Fibroblast of the conjunctiva (primary cell): ENCODE data around the gene NR2E3.
"Not testable (repeated sequence)": the region's sequence is repeated elsewhere in the genome, so short reads cannot be mapped to it uniquely, and the experiment has no call there.

Experiments
- DNase-seq: peaks from one replicate; pipeline ENCODE4 v3.0.0-alpha.2; 2010; ENCODE audit warnings: low read depth

NR2E3 gene

DNA sequence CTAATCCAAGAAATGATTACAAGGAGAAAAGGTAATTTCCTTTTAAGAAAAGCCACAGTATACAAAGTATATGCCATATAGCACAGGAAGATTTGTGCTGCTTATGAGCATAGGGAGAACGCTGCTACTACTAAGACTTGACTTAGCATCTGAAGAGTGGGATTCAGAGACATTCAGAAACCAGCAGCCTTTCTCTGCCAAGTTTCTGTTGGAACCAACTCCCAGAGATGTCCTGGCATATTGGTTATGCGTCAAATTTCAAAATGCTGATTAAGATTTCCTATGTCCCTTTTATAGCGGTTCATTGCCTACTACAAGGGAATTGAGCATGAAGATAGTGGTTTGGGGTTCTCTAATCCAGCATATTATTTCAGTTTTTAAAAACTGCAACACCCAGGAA lies 4.9 kb downstream of the NR2E3 start:
- DNase-seq: no peak

DNA sequence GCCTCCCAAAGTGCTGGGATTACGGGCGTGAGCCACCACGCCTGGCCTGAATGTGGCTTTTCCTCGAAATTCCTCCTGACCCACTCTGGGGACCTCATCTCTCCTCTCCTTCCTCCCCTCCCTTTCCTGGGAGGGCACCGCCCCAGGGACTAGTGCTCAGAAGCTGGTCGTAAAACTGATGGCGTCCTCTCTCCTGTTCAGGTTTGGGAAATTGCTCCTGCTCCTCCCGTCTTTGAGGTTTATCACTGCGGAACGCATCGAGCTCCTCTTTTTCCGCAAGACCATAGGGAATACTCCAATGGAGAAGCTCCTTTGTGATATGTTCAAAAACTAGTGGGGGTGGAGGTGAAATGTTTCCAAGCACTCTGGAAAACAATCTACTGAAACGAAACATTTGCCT lies 7.0 kb downstream of the NR2E3 start:
- DNase-seq: no peak

DNA sequence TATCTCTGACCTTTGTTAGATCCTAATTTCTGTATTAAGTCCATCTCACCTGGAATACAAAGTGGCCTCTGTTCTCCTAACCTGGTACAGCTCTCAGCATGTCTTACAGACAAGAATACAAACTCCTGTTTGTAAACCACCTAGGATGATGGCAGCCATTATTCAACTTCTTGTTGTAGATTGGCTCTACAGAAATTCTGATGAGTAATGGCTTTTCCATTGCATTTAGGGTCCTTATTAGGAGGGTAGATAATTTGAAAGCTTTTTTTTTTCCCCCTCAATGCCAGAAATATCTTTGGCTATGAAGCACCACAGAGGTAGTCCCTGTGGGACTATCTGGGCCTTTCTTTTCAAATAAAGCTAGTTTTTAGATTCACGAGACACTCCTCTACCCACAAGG lies 9.8 kb downstream of the NR2E3 start:
- no peak for DNase-seq

DNA sequence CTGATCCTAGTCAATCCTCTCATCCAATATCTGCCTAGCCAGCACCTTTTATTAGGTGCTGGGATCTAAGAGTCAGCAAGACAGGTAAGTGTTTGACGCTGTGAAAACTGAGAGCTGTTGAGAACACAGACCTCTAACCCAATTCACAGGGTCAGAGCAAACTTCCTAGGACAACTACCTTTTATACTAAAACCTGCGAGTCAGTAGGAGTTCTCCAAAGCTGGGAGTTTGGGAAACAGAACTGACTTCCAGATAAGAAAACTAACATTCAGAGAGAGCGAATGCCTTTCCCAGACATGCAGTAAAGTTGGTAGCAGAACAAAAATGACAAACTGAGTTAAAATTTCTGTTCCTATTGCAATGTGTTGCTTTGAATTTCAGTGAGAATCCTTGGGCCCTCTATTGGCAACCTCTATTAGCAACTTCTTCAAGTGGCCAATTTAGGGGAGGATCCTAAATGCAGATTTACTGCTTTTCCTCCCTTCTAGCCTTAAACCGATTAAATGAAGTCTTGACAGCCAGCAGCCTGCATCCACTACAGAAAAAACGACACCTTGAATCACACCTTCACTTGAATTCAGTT lies 11.3 kb downstream of the NR2E3 start:
- no peak for DNase-seq

DNA sequence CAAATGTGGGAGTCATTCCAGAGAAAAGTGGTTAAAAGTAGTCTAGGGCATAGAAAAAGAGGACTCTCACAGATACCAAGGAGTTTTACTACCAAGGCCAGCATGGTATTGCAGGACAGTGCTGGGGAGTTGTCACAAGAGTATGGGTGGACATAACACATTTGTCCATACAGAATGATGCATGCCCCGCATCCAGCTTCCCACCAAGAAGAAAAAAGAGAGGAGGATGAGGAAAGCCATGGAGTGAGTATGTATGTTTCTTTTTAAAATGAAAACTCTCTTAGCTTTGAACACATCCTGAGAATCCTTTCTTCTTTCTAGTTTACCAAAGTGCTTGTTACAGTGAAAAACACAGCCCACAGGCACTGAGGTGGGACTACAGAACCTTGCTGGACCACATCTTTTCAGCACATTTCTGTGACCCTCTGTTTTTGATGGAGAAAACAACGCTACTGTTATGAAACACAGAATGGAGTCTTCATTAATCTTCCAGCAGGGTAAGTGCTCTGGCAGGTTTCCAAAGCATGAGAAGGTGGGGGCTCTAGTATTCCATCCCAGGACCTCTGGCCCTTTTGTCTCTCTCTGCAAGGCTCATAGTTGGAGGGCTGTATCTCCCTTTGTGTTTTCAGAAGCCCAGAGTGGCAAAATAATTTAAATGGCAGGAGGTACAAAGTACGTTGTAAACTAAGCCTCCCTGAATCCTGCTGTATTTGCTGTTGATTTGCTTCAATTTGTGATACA lies 12.7 kb downstream of the NR2E3 start:
- no peak for DNase-seq

DNA sequence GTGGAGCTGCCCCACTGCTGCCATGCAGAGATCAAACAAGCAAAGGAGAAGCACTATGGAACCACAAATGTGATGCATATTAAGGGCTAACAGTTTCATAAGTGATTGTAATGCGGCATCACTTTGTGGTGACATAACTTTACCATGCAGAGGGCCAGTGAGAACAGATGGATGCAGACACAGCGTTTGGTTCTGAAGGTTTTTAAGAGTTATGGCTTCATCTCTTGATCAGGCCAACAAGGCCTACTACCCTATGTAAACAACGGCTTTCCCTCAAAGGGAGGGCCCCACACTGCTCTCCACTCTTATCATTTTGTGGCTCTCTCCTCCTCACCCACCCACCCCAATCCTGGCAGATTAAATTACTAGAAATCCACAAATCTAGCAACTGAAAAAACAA lies 13.4 kb downstream of the NR2E3 start:
- DNase-seq: no peak

DNA sequence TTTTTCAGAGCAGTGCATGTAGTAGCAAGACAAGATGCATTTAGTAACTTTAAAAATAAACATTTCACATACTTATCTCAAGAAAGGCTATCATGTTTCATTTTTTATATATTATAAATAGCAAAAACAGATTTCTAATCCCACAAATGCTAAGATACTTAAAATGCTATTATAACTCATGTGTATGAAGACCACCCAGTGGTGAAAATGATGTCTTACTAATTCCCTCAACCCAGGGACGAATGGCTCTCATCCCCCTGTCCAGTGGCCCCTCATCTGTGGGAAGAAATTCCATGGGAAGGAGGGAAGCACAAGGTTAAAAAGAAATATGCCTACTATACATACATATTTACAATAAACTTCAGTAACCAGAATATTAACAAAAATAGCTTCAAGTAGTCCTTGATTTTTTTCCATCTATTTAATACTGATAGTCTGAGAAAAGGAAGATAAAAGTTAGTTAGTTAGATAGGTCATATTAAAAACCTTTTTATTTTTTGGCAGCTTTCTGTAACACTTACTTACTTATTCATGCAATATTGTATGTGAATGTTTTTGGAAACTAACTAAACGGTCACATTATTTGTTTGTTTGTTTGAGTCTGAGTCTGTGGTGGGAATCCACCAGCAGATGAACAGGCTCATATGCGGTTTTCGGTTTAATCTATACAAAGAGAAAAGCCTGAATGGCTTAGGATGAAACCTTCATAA lies 14.8 kb downstream of the NR2E3 start:
- DNase-seq: no peak

DNA sequence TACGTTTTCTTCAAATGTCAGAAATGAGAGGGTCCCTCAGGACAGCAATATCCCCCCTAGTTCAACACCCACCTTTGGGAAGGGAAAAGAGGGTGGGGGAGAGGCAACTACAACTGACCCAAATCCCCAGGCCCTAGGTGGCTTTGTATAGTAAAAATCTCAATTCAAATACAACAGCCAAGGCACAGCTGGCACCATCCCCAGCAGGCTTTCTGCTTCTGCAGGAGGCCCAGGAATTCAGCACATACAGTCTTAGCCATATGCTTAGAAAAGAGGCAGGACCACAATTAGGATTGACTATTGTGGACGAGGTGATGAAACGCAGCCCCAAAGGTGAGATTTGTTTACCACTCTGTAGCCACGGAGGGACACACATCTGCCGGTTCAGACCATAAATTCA lies 15.8 kb downstream of the NR2E3 start:
- DNase-seq: no peak

DNA sequence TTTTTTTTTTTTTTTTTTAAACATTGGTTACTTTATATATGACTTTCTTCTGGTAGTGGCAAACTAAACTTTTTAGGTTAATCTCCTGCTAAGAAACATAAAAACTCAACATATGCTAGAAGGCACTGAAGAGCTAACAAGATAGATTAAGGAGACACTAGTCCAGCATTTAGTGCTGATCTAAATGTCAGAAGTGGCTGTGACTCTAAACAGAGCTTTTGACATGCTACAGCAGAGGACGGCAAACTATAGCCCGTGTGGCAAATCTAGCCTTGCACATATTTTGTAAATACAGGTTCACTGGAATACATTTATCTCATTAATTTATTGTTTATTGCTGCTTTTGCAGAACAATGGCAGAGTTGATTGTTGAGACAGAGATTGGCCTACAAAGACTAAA lies 20.6 kb downstream of the NR2E3 start:
- DNase-seq: no peak

DNA sequence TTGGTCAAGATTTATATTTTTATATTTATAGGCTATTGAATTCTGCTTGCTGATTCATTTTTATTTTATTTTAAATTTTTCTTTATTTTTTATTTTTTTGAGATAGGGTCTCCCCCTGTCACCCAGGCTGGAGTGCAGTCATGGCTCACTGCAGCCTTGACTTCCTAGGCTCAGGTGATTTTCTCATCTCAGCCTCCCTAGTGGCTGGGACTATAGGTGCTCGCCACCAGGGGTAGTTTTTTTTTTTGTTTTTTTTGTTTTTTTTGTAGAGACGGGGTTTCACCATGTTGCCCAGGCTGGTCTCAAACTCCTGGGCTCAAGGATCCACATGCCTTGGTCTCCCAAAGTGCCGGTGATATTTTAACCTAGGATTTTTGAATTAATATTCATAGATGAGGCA lies 31.2 kb downstream of the NR2E3 start:
- DNase-seq: no peak

DNA sequence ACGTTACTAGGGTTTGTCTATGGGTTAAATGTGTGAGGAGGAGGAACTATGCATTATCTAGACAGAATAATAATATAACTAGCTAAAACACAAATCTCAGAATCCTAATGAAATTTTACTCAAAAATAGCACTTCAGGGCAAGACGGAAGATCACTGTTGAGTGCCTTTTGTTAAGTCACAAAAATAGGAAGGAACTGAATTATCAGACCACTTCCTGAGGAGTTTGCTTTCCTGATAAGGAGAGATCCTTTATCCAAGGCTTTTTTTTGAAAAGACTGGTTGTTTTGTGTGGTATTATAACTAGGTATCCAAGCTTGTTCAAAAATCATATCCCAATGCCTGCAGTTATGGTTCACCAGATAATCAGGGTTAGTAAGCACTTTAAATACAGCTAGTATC lies 34.6 kb downstream of the NR2E3 start:
- DNase-seq: no peak

DNA sequence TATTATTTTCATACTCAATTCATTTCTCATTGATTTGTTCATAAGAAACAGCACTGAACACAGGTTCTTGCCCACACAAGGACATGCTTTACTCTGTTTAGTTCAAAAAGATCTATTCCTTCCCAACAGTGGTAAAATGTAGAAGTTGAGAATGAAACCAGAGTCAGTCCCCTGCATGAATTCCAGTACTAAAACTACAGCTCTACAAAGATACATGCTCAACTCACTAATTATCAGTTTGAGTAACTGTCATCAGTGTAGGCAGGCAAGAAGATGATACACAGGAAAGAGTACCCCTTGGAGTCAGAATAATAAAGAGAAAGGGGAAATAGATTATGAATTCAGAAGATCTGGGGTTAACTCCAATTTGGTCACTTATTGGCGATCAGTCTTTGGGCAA lies 43.2 kb downstream of the NR2E3 start:
- DNase-seq: no peak

DNA sequence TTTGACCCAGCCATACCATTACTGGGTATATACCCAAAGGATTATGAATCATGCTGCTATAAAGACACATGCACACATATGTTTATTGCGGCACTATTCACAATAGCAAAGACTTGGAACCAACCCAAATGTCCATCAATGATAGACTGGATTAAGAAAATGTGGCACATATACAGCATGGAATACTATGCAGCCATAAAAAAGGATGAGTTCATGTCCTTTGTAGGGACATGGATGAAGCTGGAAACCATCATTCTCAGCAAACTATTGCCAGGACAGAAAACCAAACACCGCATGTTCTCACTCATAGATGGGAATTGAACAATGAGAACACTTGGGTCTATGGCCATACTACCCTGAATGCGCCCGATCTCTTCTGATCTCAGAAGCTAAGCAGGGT lies 47.9 kb downstream of the NR2E3 start:
- DNase-seq: not testable (repeated sequence)
